Caco-2 (cell line): ENCODE results near the gene P2RX3. TPM values are rescaled to one million over a fixed set of nuclear protein-coding genes. Genes with fewer than 3 reads are reported as not detected.

Source experiments
- Bru-seq: library from RNA; stranded (reverse); fragments of 400-500 nt; gene quantifications from one replicate; lab custom pipeline; 2021; lab: Mats Ljungman, UMichigan
- BruChase-seq, 2 experiments: library from RNA; stranded (reverse); fragments of 400-500 nt; gene quantifications; one replicate each; lab custom pipeline; 2021; lab: Mats Ljungman, UMichigan
- BruUV-seq: library from RNA; stranded (reverse); fragments of 400-500 nt; replicated peaks from 2 replicates; lab custom pipeline; 2021; lab: Mats Ljungman, UMichigan
- CTCF ChIA-PET: fragments of 300-600 bp; sonication (Branson Sonifier 250); formaldehyde crosslinking; loops from one replicate; lab custom pipeline; 2022; ENCODE audit warnings: antibody characterized with exemption; lab: Charles Lee
- POLR2A ChIA-PET: fragments of 300-600 bp; sonication (Branson Sonifier 250); formaldehyde crosslinking; loops from one replicate; lab custom pipeline; 2022; ENCODE audit warnings: antibody characterized with exemption; lab: Charles Lee
- DNase-seq, 2 experiments: peaks; one replicate each; pipeline versions ENCODE4 v3.0.0 to v3.0.0-alpha.2; 2020 to 2022
- H3K27me3 ChIP-seq: replicated peaks from 2 replicates; pipeline ENCODE4 v1.6.0; 2011; ENCODE audit warnings: low read length; ENCODE audit not compliant: control insufficient read depth, insufficient read depth
- H3K36me3 ChIP-seq: 2 replicates; pipeline ENCODE4 v1.5.1; 2011; ENCODE audit warnings: low read length; ENCODE audit not compliant: control insufficient read depth, insufficient read depth
- H3K4me1 ChIP-seq: fragments of 250-450 bp; sonication (Bioruptor Pico); 2 replicates; pipeline ENCODE4 v1.5.1; 2020; ENCODE audit warnings: mild to moderate bottlenecking
- H3K4me3 ChIP-seq: 2 replicates; pipeline ENCODE4 v1.5.1; 2011; ENCODE audit warnings: low read depth, mild to moderate bottlenecking, control low read depth, low read length
- H3K9me3 ChIP-seq: fragments of 250-450 bp; sonication (Bioruptor Pico); 2 replicates; pipeline ENCODE4 v1.5.1; 2020; ENCODE audit warnings: mild to moderate bottlenecking, moderate library complexity
- H3K27ac Mint-ChIP-seq: one replicate; pipeline ENCODE4 v1.8.0; 2022; ENCODE audit warnings: mixed read lengths; ENCODE audit not compliant: unreplicated experiment
- H3K27me3 Mint-ChIP-seq: one replicate; pipeline ENCODE4 v1.8.0; 2022; ENCODE audit warnings: mixed read lengths; ENCODE audit not compliant: insufficient read depth, unreplicated experiment
- H3K36me3 Mint-ChIP-seq: one replicate; pipeline ENCODE4 v1.8.0; 2022; ENCODE audit warnings: mild to moderate bottlenecking, mixed read lengths; ENCODE audit not compliant: insufficient read depth, unreplicated experiment
- H3K4me1 Mint-ChIP-seq: one replicate; pipeline ENCODE4 v1.8.0; 2022; ENCODE audit warnings: low read depth, mixed read lengths; ENCODE audit not compliant: unreplicated experiment
- H3K4me3 Mint-ChIP-seq: one replicate; pipeline ENCODE4 v1.8.0; 2022; ENCODE audit warnings: mild to moderate bottlenecking, moderate library complexity, mixed read lengths; ENCODE audit not compliant: unreplicated experiment
- H3K9me3 Mint-ChIP-seq: one replicate; pipeline ENCODE4 v1.8.0; 2022; ENCODE audit warnings: mixed read lengths; ENCODE audit not compliant: unreplicated experiment
- CTCF ChIP-seq, 2 experiments: fragments of 200-600 bp in 1 of 2; IDR thresholded peaks; 1 replicate in 1 of 2; 2 replicates in 1 of 2; pipeline versions ENCODE4 v1.5.1 to v1.8.0; 2011 to 2022; ENCODE audit warnings: antibody characterized with exemption in 1 of 2, control low read depth in 1 of 2, inconsistent platforms in 1 of 2, low read depth in 1 of 2, low read length in 1 of 2, mild to moderate bottlenecking in 1 of 2, moderate library complexity in 1 of 2; ENCODE audit not compliant: insufficient read depth in 1 of 2, severe bottlenecking in 1 of 2, unreplicated experiment in 1 of 2
- intact Hi-C: fragments of 100-400 bp; cut with micrococcal nuclease; formaldehyde crosslinking; loops from one replicate; pipeline ENCODE4 v1.10.0; 2022; ENCODE audit not compliant: unreplicated experiment
- long read RNA-seq: library from polyadenylated mRNA; stranded (forward); transcript quantifications from one replicate; pipeline ENCODE4 v2.0.0, GENCODE V29; 2022
- total RNA-seq: library from RNA; stranded (reverse); gene quantifications from 2 replicates; pipeline ENCODE4 v1.2.3, GENCODE V29; 2022

P2RX3 gene
- total RNA-seq (not detected in 2 replicates), Bru-seq, nascent RNA (percentile 8 among the genes with signal in this experiment), BruChase-seq, experiment 1, labeled RNA remaining after a 2-hour chase (not detected), BruChase-seq, experiment 2, labeled RNA remaining after a 6-hour chase (percentile 3 among the genes with signal in this experiment)
- long read RNA-seq = 0 reads

GRCh38 chr11:57338142-57338541 is at the start of gene P2RX3:
TSS of gene P2RX3 (plus strand) at chr11:57338352. CDS start at chr11:57338551, 199 bp downstream.
- DNase-seq = no peak
- Mint-ChIP-seq H3K27ac (no peak within 1 kb of the TSS), H3K36me3 (peaks cover 21% of the 10 kb centered on the region), H3K9me3 (no peaks in the 10 kb centered on the region), H3K27me3 (no peaks in the 10 kb centered on the region), H3K4me3 (no peak within 1 kb of the TSS), H3K4me1 (peaks cover 26% of the 10 kb centered on the region)
- no peak for TF ChIP-seq CTCF (IDR thresholded peaks at IDR 0.05; ENCODE audit: insufficient read depth in 1 of 2, low read depth in 1 of 2, low read length in 1 of 2, severe bottlenecking in 1 of 2, unreplicated experiment in 1 of 2)
- BruUV-seq = no TSS peak
- Histone ChIP-seq H3K4me1 (peaks cover 16% of the 10 kb centered on the region), H3K9me3 (no peaks in the 10 kb centered on the region), H3K4me3 (no peak within 1 kb of the TSS), H3K36me3 (no peaks in the 10 kb centered on the region), H3K27me3 (no peaks in the 10 kb centered on the region)
- ChIA-PET CTCF (interaction anchor here (0.8 kb wide), 1 partner anchor 13 kb away, joined by 3 read pairs; the partner anchor contains the start of gene TNKS1BP1), POLR2A (no interaction called here)
- intact Hi-C loops = no loop called here

GRCh38 chr11:57288771-57289579 is 49.2 kb upstream of the P2RX3 start:
- POLR2A ChIA-PET = no interaction called here
- Histone ChIP-seq H3K4me1 (peaks cover 60% of the 10 kb centered on the region), H3K27me3 (no peaks in the 10 kb centered on the region), H3K4me3 (no peak overlapping the region), H3K36me3 (0 out of 2 replicates have a peak, but pooled peaks cover 2% of the 10 kb centered on the region), H3K9me3 (no peaks in the 10 kb centered on the region)
- TF ChIP-seq CTCF (IDR thresholded peaks at IDR 0.05; ENCODE audit: insufficient read depth in 1 of 2, low read depth in 1 of 2, low read length in 1 of 2, severe bottlenecking in 1 of 2, unreplicated experiment in 1 of 2) = no peak
- CTCF ChIA-PET = interaction anchor here (1.0 kb wide), 1 partner anchor 10 kb away, joined by 3 read pairs; no protein-coding TSS in a partner anchor
- Mint-ChIP-seq H3K27ac (peak overlapping the region; percentile 55), H3K4me1 (peaks cover 55% of the 10 kb centered on the region), H3K36me3 (no peaks in the 10 kb centered on the region), H3K27me3 (no peaks in the 10 kb centered on the region), H3K9me3 (no peaks in the 10 kb centered on the region), H3K4me3 (peak overlapping the region; percentile 34)
- peak in 1 of 2 experiments; percentile 51 for DNase-seq
- BruUV-seq = no TSS peak
- intact Hi-C loops = loop anchor here (1.0 to 2.0 kb wide), 2 partner anchors 22 to 36 kb away; partner anchors contain the start of gene TNKS1BP1

GRCh38 chr11:57290288-57290687 is 47.9 kb upstream of the P2RX3 start:
- DNase-seq = no peak
- no peak overlapping the region for H3K4me3 Mint-ChIP-seq
- Histone ChIP-seq H3K4me3 (no peak overlapping the region), H3K9me3 (no peaks in the 10 kb centered on the region), H3K36me3 (0 out of 2 replicates have a peak, but pooled peaks cover 2% of the 10 kb centered on the region), H3K4me1 (peaks cover 47% of the 10 kb centered on the region), H3K27me3 (no peaks in the 10 kb centered on the region)
- H3K27me3 Mint-ChIP-seq = no peaks in the 10 kb centered on the region
- H3K36me3 Mint-ChIP-seq = peaks cover 8% of the 10 kb centered on the region
- no peaks in the 10 kb centered on the region for H3K9me3 Mint-ChIP-seq
- H3K27ac Mint-ChIP-seq = peak overlapping the region; percentile 42
- CTCF ChIA-PET = interaction anchor here (1.0 kb wide), 1 partner anchor 12 kb away, joined by 3 read pairs; no protein-coding TSS in a partner anchor
- H3K4me1 Mint-ChIP-seq = peaks cover 43% of the 10 kb centered on the region
- BruUV-seq = no TSS peak
- POLR2A ChIA-PET = no interaction called here
- no peak for TF ChIP-seq CTCF (IDR thresholded peaks at IDR 0.05; ENCODE audit: insufficient read depth in 1 of 2, low read depth in 1 of 2, low read length in 1 of 2, severe bottlenecking in 1 of 2, unreplicated experiment in 1 of 2)
- intact Hi-C loops = no loop called here
